GM12891 (cell line): ENCODE data around the gene UNC5C.

ENCODE experiments used
- DNase-seq: peaks from one replicate; pipeline ENCODE4 v3.0.0; 2011; ENCODE audit warnings: low spot score; ENCODE audit not compliant: insufficient read length
- FAIRE-seq: peaks from 2 replicates; lab custom pipeline; 2011; peaks lifted over from hg19 to GRCh38; lab: Jason Lieb, UNC
- PAX5 ChIP-seq: IDR thresholded peaks from 2 replicates; pipeline ENCODE4 v1.6.1; 2011; ENCODE audit warnings: low read length, moderate library complexity, mild to moderate bottlenecking; ENCODE audit not compliant: insufficient read depth, severe bottlenecking
- POLR2A ChIP-seq: IDR thresholded peaks from 2 replicates; pipeline ENCODE4 v1.6.1; 2011; ENCODE audit warnings: low read depth, low read length, control low read depth
- POLR2AphosphoS5 ChIP-seq: IDR thresholded peaks from 2 replicates; pipeline ENCODE4 v1.6.1; 2011; ENCODE audit warnings: low read depth, low read length, control low read depth
- POU2F2 ChIP-seq: IDR thresholded peaks from 2 replicates; pipeline ENCODE4 v1.6.1; 2011; ENCODE audit warnings: low read depth, mild to moderate bottlenecking, control low read depth, low read length, moderate library complexity
- SPI1 ChIP-seq: IDR thresholded peaks from 2 replicates; pipeline ENCODE4 v1.6.1; 2011; ENCODE audit warnings: low read depth, low read length, control low read depth
- TAF1 ChIP-seq: IDR thresholded peaks from 2 replicates; pipeline ENCODE4 v1.6.1; 2011; ENCODE audit warnings: low read depth, low read length, control low read depth

UNC5C gene

GRCh38 chr4:95444812-95445211 is 104.0 kb downstream of the UNC5C start:
- TF ChIP-seq PAX5 (no peak), TAF1 (no peak), POLR2AphosphoS5 (no peak), SPI1 (no peak), POU2F2 (no peak), POLR2A (no peak)
- DNase-seq: no peak
- no peak for FAIRE-seq

GRCh38 chr4:95439896-95440295 is 108.9 kb downstream of the UNC5C start:
- no peak for FAIRE-seq
- no peak for DNase-seq

GRCh38 chr4:95439071-95439470 is 109.7 kb downstream of the UNC5C start:
- DNase-seq (no peak), FAIRE-seq (no peak)
- no peak for TF ChIP-seq POLR2AphosphoS5
- TF ChIP-seq SPI1: no peak
- no peak for TF ChIP-seq TAF1
- TF ChIP-seq POLR2A: no peak
- no peak for TF ChIP-seq PAX5
- TF ChIP-seq POU2F2: no peak

More at GRCh38 chr4:95439896-95440295, 108.9 kb downstream of the UNC5C start:
- no peak for TF ChIP-seq POLR2A
- TF ChIP-seq PAX5: no peak
- no peak for TF ChIP-seq SPI1
- no peak for TF ChIP-seq TAF1
- TF ChIP-seq POLR2AphosphoS5: no peak
- TF ChIP-seq POU2F2: no peak

- TF ChIP-seq TAF1 (no peak), POU2F2 (no peak), POLR2A (no peak), PAX5 (no peak), SPI1 (no peak)
- DNase-seq (no peak), FAIRE-seq (no peak)
Observed at GRCh38 chr4:95432466-95432865, 116.3 kb downstream of the UNC5C start.

- FAIRE-seq: no peak
- TF ChIP-seq POLR2AphosphoS5 (no peak), POLR2A (no peak), PAX5 (no peak), POU2F2 (no peak), SPI1 (no peak), TAF1 (no peak)
- no peak for DNase-seq
Observed at GRCh38 chr4:95431678-95432077, 117.1 kb downstream of the UNC5C start.

GRCh38 chr4:95429416-95429815 is 119.4 kb downstream of the UNC5C start:
- TF ChIP-seq POLR2AphosphoS5 (no peak), PAX5 (no peak), POLR2A (no peak), SPI1 (no peak)
- no peak for FAIRE-seq
- DNase-seq: no peak

GRCh38 chr4:95428291-95429070 is 120.3 kb downstream of the UNC5C start:
- FAIRE-seq: no peak
- TF ChIP-seq POLR2A: no peak
- no peak for TF ChIP-seq SPI1
- no peak for TF ChIP-seq PAX5
- no peak for TF ChIP-seq POU2F2
- TF ChIP-seq POLR2AphosphoS5: no peak
- TF ChIP-seq TAF1: no peak
- no peak for DNase-seq

GRCh38 chr4:95426455-95426854 is 122.3 kb downstream of the UNC5C start:
- no peak for TF ChIP-seq TAF1
- no peak for TF ChIP-seq POLR2A
- no peak for TF ChIP-seq POLR2AphosphoS5
- no peak for TF ChIP-seq PAX5
- TF ChIP-seq POU2F2: no peak
- TF ChIP-seq SPI1: no peak
- FAIRE-seq: no peak
- DNase-seq: no peak

- TF ChIP-seq POLR2AphosphoS5 (no peak), SPI1 (no peak), POLR2A (no peak)
- FAIRE-seq (no peak), DNase-seq (no peak)
Observed at GRCh38 chr4:95422436-95422835, 126.3 kb downstream of the UNC5C start.

- DNase-seq: no peak
- TF ChIP-seq PAX5: no peak
- TF ChIP-seq POLR2AphosphoS5: no peak
- no peak for TF ChIP-seq TAF1
- TF ChIP-seq POU2F2: no peak
- no peak for TF ChIP-seq SPI1
- TF ChIP-seq POLR2A: no peak
- FAIRE-seq: no peak
Observed at GRCh38 chr4:95421869-95422268, 126.9 kb downstream of the UNC5C start.
